ENCODE measurements around the gene ZNF609. TPM values are rescaled to one million over a fixed set of nuclear protein-coding genes. Genes with fewer than 3 reads are reported as not detected.

The ZNF609 gene
- total RNA-seq, 4 donors from 2014 or later = 18.6 to 40.1 (median 23.7) TPM

DNA sequence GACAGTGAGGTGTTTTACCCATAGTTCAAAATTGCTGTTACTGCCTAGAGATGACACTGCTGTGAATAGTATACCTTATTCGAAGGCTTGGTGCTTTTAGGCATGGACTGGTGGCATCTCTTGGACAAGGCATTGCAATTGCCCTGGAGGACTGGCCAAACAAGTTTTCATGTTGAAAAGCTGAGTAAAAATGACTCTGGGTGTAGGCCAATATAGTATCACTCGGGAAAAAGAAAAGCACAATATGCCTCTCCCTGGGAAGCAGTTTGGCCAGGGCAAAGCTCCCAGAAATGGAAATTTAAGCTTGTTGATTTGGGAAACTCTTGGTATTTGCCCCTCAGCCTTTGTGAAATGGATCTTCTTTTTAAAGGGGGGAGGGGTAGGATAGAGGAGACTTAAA, 54.8 kb downstream of the ZNF609 start:
- no peak for DNase-seq (ENCODE audit: low spot score in 2 of 2)
- TF ChIP-seq POLR2A (IDR thresholded peaks at IDR 0.05) = no peak
- no peak for TF ChIP-seq POLR2AphosphoS5 (IDR thresholded peaks at IDR 0.05)
- TF ChIP-seq EP300 (IDR thresholded peaks at IDR 0.05) = no peak
- TF ChIP-seq, protein P1, sequence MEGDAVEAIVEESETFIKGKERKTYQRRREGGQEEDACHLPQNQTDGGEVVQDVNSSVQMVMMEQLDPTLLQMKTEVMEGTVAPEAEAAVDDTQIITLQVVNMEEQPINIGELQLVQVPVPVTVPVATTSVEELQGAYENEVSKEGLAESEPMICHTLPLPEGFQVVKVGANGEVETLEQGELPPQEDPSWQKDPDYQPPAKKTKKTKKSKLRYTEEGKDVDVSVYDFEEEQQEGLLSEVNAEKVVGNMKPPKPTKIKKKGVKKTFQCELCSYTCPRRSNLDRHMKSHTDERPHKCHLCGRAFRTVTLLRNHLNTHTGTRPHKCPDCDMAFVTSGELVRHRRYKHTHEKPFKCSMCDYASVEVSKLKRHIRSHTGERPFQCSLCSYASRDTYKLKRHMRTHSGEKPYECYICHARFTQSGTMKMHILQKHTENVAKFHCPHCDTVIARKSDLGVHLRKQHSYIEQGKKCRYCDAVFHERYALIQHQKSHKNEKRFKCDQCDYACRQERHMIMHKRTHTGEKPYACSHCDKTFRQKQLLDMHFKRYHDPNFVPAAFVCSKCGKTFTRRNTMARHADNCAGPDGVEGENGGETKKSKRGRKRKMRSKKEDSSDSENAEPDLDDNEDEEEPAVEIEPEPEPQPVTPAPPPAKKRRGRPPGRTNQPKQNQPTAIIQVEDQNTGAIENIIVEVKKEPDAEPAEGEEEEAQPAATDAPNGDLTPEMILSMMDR (IDR thresholded peaks at IDR 0.05) = no peak
- H3K27me3 ChIP-seq = no peaks in the 10 kb centered on the region
- peaks cover 2% of the 10 kb centered on the region for H3K36me3 ChIP-seq
- no peaks in the 10 kb centered on the region for H3K9me3 ChIP-seq
- no peak overlapping the region for H3K27ac ChIP-seq
- peaks cover 22% of the 10 kb centered on the region for H3K4me1 ChIP-seq
- no peak overlapping the region for H3K4me3 ChIP-seq
- 48% methylated on average over 2 of the region's 2 CpGs for WGBS

DNA sequence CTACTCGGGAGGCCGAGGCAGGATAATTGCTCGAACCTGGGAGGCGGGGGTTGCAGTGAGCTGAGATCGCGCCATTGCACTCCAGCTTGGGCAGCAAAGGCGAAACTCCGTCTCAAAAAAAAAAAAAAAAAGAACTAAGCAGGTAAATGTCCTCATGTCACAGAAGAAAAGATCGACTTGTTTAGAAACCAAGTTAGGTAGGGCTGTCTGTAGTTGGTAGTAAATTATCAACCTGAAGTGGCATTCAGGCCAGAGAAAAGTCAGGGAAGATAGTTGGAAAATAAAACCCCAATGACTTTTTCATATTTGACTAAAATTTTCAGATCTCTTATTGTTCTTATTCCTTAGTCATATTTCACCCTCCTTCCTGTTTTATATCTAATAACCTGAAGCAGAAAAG, 55.4 kb downstream of the ZNF609 start:
- Histone ChIP-seq H3K4me1 (peaks cover 28% of the 10 kb centered on the region), H3K27me3 (no peaks in the 10 kb centered on the region), H3K4me3 (no peak overlapping the region), H3K36me3 (no peaks in the 10 kb centered on the region), H3K27ac (no peak overlapping the region), H3K9me3 (no peaks in the 10 kb centered on the region)
- TF ChIP-seq POLR2A (IDR thresholded peaks at IDR 0.05) (no peak), EP300 (IDR thresholded peaks at IDR 0.05) (no peak), POLR2AphosphoS5 (IDR thresholded peaks at IDR 0.05) (no peak)
- TF ChIP-seq, protein P1 (IDR thresholded peaks at IDR 0.05) = no peak
- no peak for DNase-seq (ENCODE audit: low spot score in 2 of 2)
- WGBS = 95% methylated on average over 9 of the region's 9 CpGs

DNA sequence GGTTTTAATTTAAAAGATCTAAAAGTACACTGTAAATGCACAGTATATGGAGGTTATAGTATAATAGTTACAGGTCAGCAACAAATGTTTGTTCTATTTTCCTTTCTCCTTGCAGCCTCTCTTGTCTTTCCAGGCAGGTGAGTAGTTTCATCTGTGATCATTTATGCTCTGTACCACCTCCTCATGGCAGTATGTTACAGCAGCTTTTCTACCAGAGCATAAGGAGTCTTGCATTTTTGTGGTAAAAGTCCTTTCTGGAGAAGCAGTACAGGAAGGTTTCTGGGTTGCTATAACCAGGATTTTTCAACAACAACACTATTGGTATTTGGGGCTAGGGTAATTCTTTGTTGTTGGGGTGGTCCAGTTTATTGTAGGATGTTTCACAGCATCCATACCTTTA, 59.5 kb downstream of the ZNF609 start:
- no peak overlapping the region for H3K4me3 ChIP-seq
- no peaks in the 10 kb centered on the region for H3K36me3 ChIP-seq
- H3K27me3 ChIP-seq = no peaks in the 10 kb centered on the region
- no peak for DNase-seq (ENCODE audit: low spot score in 2 of 2)
- no peaks in the 10 kb centered on the region for H3K9me3 ChIP-seq
- H3K4me1 ChIP-seq = peaks cover 43% of the 10 kb centered on the region
- TF ChIP-seq, protein P1 (IDR thresholded peaks at IDR 0.05) = no peak
- TF ChIP-seq POLR2AphosphoS5 (IDR thresholded peaks at IDR 0.05) = no peak
- TF ChIP-seq POLR2A (IDR thresholded peaks at IDR 0.05) = no peak
- TF ChIP-seq EP300 (IDR thresholded peaks at IDR 0.05) = no peak
- H3K27ac ChIP-seq = no peak overlapping the region

DNA sequence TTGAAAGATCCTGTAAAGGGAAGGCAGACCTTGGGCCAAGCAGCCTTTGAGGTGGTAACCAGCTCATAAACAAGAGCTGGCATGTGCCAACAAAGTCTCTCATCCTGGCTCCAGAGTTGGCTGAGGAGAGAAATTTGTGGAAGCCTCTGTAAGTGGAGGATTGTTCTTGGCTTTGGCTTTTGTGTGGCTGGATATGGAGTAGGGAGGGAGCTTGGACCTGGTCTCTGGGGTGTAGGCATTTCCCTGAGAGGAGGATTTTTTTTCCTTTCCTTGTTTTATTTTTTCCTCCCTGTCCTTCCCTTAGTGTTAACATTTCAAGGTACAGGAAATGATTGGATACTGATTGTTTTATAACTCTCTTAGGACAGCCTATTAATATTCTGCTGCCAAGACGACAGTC, 60.8 kb downstream of the ZNF609 start:
- H3K36me3 ChIP-seq = no peaks in the 10 kb centered on the region
- no peak for DNase-seq (ENCODE audit: low spot score in 2 of 2)
- 52% methylated on average over 1 of the region's 1 CpG for WGBS
- H3K27me3 ChIP-seq = no peaks in the 10 kb centered on the region
- H3K9me3 ChIP-seq = no peaks in the 10 kb centered on the region
- peak overlapping the region; percentile 3 for H3K4me3 ChIP-seq
- H3K27ac ChIP-seq = peak overlapping the region; percentile 60
- peaks cover 36% of the 10 kb centered on the region for H3K4me1 ChIP-seq
- TF ChIP-seq POLR2AphosphoS5 (IDR thresholded peaks at IDR 0.05) (no peak), POLR2A (IDR thresholded peaks at IDR 0.05) (no peak), EP300 (IDR thresholded peaks at IDR 0.05) (no peak)
- TF ChIP-seq, protein P1 (IDR thresholded peaks at IDR 0.05) = no peak

DNA sequence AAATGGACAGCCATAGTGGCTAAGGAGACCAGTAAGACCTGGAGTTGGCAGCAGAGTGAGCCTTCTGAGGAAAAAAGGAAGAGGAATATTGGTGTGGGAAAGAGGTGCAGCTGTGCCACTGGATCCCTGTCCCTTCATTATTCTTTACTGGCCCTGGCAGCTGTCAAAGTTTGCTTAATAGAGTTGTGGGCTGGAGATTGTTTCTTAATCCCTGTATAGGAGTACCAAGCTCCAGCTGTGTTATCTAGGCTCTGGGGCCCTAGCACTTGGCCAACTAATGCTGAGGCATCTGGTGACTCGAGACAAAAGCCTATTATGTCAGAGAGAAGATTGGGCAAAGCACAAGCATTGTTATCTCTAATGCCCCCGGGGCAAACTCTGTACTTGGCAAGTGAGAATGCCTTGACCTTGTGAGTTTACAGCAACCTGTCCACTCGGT, 61.4 kb downstream of the ZNF609 start:
- 10% methylated on average over 3 of the region's 3 CpGs for WGBS
- H3K4me3 ChIP-seq = peak overlapping the region; percentile 3
- DNase-seq (ENCODE audit: low spot score in 2 of 2) = no peak

More for the DNA sequence above, 61.4 kb downstream of the ZNF609 start:
- TF ChIP-seq POLR2A (IDR thresholded peaks at IDR 0.05) (no peak), POLR2AphosphoS5 (IDR thresholded peaks at IDR 0.05) (no peak), EP300 (IDR thresholded peaks at IDR 0.05) (no peak)
- TF ChIP-seq, protein P1 (IDR thresholded peaks at IDR 0.05) = no peak
- H3K36me3 ChIP-seq = no peaks in the 10 kb centered on the region
- peak overlapping the region; percentile 60 for H3K27ac ChIP-seq
- no peaks in the 10 kb centered on the region for H3K9me3 ChIP-seq
- no peaks in the 10 kb centered on the region for H3K27me3 ChIP-seq
- peaks cover 36% of the 10 kb centered on the region for H3K4me1 ChIP-seq

Data from suprapubic skin (tissue), 4 donors.